HEK293 (cell line): ENCODE measurements around the gene HNRNPL.

Source experiments
- CTCF ChIA-PET: fragments of 350-600 bp; formaldehyde crosslinking; extraction: SDS; loops from one replicate; lab custom pipeline; 2021; ENCODE audit warnings: antibody characterized with exemption; lab: Yijun Ruan, JAX
- POLR2A ChIA-PET: fragments of 300-600 bp; formaldehyde crosslinking; extraction: SDS; loops from one replicate; lab custom pipeline; 2020; ENCODE audit warnings: antibody characterized with exemption, inconsistent platforms; lab: Yijun Ruan, JAX
- H3K27ac ChIP-seq: fragments of 200-500 bp; sonication (Bioruptor generic); 2 replicates; pipeline ENCODE4 v1.5.1; 2014; ENCODE audit warnings: low read depth, low read length, control low read depth, inconsistent platforms; ENCODE audit errors: extremely low read depth
- H3K36me3 ChIP-seq, 2 experiments: fragments of 200-500 bp in 1 of 2; sonication (Bioruptor generic) in 1 of 2; 1 replicate in 1 of 2; 2 replicates in 1 of 2; pipeline ENCODE4 v1.5.1; 2014 to 2017; ENCODE audit warnings: inconsistent platforms in 2 of 2, low read length in 2 of 2; ENCODE audit not compliant: control insufficient read depth in 2 of 2, insufficient read depth in 1 of 2
- H3K4me1 ChIP-seq: fragments of 200-500 bp; sonication (Bioruptor generic); 2 replicates; pipeline ENCODE4 v1.5.1; 2014; ENCODE audit warnings: mild to moderate bottlenecking, low read length, inconsistent platforms; ENCODE audit not compliant: control insufficient read depth, insufficient read depth
- H3K4me3 ChIP-seq: 2 replicates; pipeline ENCODE4 v1.5.1; 2011; ENCODE audit warnings: low read depth, mild to moderate bottlenecking, control low read depth, low read length, moderate library complexity
- H3K9me3 ChIP-seq: fragments of 200-500 bp; sonication (Bioruptor generic); 2 replicates; pipeline ENCODE4 v1.5.1; 2014; ENCODE audit warnings: low read depth, low read length, inconsistent platforms; ENCODE audit not compliant: control insufficient read depth, insufficient read depth
- REPIN1 ChIP-seq: fragments of 450-650 bp; formaldehyde crosslinking; IDR thresholded peaks from 2 replicates; pipeline ENCODE4 v1.5.1; 2017; ENCODE audit warnings: missing biosample characterization, missing genetic modification characterization, low read depth
- SP2 ChIP-seq: fragments of 450-650 bp; formaldehyde crosslinking; IDR thresholded peaks from 2 replicates; pipeline ENCODE4 v1.5.1; 2016; ENCODE audit warnings: missing biosample characterization, missing genetic modification characterization
- ZNF266 ChIP-seq: fragments of 450-650 bp; formaldehyde crosslinking; IDR thresholded peaks from 2 replicates; pipeline ENCODE4 v1.5.1; 2016; ENCODE audit warnings: missing biosample characterization, missing genetic modification characterization, low read depth
- ZNF501 ChIP-seq: fragments of 450-650 bp; formaldehyde crosslinking; IDR thresholded peaks from 2 replicates; pipeline ENCODE4 v1.5.1; 2016; ENCODE audit warnings: missing biosample characterization, missing genetic modification characterization
- ZNF76 ChIP-seq: fragments of 450-650 bp; formaldehyde crosslinking; IDR thresholded peaks from 2 replicates; pipeline ENCODE4; 2016; ENCODE audit warnings: low read depth, missing biosample characterization, missing genetic modification characterization, borderline replicate concordance
- TF ChIP-seq, protein P1 (sequence below): fragments of 450-650 bp; formaldehyde crosslinking; IDR thresholded peaks from 2 replicates; pipeline ENCODE4 v1.5.1; 2016; ENCODE audit warnings: missing biosample characterization, missing genetic modification characterization
- TF ChIP-seq, protein P2 (sequence below): fragments of 450-650 bp; formaldehyde crosslinking; IDR thresholded peaks from 2 replicates; pipeline ENCODE4 v1.5.1; 2017; ENCODE audit warnings: missing biosample characterization, missing genetic modification characterization
- TF ChIP-seq, protein P3 (sequence below): fragments of 450-650 bp; formaldehyde crosslinking; IDR thresholded peaks from 2 replicates; pipeline ENCODE4 v1.5.1; 2016; ENCODE audit warnings: missing biosample characterization, missing genetic modification characterization
- TF ChIP-seq, protein P4 (sequence below): fragments of 450-650 bp; formaldehyde crosslinking; IDR thresholded peaks from 2 replicates; pipeline ENCODE4 v1.5.1; 2016; ENCODE audit warnings: missing biosample characterization, missing genetic modification characterization
- TF ChIP-seq, protein P5 (sequence below): fragments of 450-650 bp; formaldehyde crosslinking; IDR thresholded peaks from 2 replicates; pipeline ENCODE4 v1.5.1; 2016; ENCODE audit warnings: missing biosample characterization, missing genetic modification characterization, borderline replicate concordance

Gene HNRNPL

DNA sequence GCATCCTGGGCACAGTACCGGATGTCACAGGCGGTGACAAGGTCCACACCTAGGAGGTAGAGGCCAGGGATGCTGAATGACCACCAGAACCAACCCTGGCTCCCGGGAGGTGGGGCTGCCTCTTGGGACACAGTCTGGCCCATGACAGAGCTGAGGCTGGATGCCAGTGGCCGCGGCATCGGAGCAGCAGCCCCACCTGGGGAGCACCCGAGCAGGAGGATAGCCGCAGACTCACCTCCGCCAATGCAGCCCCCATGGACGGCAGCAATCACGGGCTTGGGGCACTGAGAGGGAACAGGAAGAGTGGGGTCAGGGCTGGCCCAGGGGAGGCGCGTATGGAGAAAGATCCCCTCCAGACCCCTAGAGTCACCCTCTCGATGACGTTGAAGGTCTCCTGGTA lies 32.7 kb downstream of the HNRNPL start:
- peaks cover 7% of the 10 kb centered on the region for H3K4me1 ChIP-seq
- no peak for TF ChIP-seq ZNF266 (tag by site-specific recombination)
- TF ChIP-seq, protein P1, sequence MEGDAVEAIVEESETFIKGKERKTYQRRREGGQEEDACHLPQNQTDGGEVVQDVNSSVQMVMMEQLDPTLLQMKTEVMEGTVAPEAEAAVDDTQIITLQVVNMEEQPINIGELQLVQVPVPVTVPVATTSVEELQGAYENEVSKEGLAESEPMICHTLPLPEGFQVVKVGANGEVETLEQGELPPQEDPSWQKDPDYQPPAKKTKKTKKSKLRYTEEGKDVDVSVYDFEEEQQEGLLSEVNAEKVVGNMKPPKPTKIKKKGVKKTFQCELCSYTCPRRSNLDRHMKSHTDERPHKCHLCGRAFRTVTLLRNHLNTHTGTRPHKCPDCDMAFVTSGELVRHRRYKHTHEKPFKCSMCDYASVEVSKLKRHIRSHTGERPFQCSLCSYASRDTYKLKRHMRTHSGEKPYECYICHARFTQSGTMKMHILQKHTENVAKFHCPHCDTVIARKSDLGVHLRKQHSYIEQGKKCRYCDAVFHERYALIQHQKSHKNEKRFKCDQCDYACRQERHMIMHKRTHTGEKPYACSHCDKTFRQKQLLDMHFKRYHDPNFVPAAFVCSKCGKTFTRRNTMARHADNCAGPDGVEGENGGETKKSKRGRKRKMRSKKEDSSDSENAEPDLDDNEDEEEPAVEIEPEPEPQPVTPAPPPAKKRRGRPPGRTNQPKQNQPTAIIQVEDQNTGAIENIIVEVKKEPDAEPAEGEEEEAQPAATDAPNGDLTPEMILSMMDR, result no peak
- TF ChIP-seq, protein P2, sequence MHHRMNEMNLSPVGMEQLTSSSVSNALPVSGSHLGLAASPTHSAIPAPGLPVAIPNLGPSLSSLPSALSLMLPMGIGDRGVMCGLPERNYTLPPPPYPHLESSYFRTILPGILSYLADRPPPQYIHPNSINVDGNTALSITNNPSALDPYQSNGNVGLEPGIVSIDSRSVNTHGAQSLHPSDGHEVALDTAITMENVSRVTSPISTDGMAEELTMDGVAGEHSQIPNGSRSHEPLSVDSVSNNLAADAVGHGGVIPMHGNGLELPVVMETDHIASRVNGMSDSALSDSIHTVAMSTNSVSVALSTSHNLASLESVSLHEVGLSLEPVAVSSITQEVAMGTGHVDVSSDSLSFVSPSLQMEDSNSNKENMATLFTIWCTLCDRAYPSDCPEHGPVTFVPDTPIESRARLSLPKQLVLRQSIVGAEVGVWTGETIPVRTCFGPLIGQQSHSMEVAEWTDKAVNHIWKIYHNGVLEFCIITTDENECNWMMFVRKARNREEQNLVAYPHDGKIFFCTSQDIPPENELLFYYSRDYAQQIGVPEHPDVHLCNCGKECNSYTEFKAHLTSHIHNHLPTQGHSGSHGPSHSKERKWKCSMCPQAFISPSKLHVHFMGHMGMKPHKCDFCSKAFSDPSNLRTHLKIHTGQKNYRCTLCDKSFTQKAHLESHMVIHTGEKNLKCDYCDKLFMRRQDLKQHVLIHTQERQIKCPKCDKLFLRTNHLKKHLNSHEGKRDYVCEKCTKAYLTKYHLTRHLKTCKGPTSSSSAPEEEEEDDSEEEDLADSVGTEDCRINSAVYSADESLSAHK (tag by site-specific recombination), result no peak
- TF ChIP-seq, protein P3, sequence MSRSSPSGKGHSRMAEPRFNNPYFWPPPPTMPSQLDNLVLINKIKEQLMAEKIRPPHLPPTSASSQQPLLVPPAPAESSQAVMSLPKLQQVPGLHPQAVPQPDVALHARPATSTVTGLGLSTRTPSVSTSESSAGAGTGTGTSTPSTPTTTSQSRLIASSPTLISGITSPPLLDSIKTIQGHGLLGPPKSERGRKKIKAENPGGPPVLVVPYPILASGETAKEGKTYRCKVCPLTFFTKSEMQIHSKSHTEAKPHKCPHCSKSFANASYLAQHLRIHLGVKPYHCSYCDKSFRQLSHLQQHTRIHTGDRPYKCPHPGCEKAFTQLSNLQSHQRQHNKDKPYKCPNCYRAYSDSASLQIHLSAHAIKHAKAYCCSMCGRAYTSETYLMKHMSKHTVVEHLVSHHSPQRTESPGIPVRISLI (tag by site-specific recombination), result no peak
- POLR2A ChIA-PET, result no interaction called here
- no peaks in the 10 kb centered on the region for H3K9me3 ChIP-seq
- no peak overlapping the region for H3K27ac ChIP-seq
- H3K36me3 ChIP-seq, result peaks cover 19 to 24% of the 10 kb centered on the region in 2 experiments
- CTCF ChIA-PET, result interaction anchor here (0.5 to 0.8 kb wide), 3 partner anchors 16 to 78 kb away, joined by 3 to 5 read pairs (median 3); no protein-coding TSS in a partner anchor
- no peak overlapping the region for H3K4me3 ChIP-seq

DNA sequence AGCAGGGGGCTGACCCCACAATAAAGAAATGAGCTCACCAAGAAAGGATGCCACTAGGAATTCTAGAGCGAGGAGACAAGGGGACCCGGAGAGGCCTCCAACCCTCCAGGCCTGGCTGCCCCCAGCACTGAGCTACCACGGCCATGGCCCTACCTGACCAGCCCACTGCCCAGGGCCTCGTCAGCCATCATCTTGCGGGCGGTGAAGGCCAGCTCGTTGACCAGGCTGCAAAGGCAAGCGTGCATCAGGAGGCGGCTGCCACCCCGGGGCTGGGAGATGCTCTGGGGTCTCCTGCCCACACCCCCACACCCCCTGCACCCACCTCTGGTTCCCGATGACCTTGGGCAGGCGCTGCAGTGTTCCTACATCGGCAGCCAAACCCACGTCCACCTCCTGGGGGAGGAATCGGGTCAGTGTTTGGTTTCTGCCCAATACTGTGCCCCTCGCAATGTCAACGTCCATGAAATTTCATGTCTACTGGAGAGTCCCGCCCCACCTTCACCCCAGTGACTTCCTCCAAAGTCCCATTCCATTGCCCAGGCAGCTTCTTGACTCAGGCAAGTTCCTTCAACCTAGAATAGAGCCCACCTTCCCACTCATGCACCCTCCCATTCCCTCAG lies 33.5 kb downstream of the HNRNPL start:
- H3K27ac ChIP-seq, result no peak overlapping the region
- no peak overlapping the region for H3K4me3 ChIP-seq
- CTCF ChIA-PET, result interaction anchor here (0.6 kb wide), 1 partner anchor 182 kb away, joined by 3 read pairs; no protein-coding TSS in a partner anchor
- POLR2A ChIA-PET, result interaction anchor here (0.5 kb wide), 1 partner anchor 14 kb away, joined by 3 read pairs; no protein-coding TSS in a partner anchor
- H3K36me3 ChIP-seq, result peaks cover 19 to 24% of the 10 kb centered on the region in 2 experiments
- TF ChIP-seq SP2 (tag by site-specific recombination) (0 out of 2 replicates have a peak, but pooled peaks have one; percentile 8), ZNF76 (no peak), ZNF501 (tag by site-specific recombination) (no peak), REPIN1 (no peak)
- TF ChIP-seq, protein P4, sequence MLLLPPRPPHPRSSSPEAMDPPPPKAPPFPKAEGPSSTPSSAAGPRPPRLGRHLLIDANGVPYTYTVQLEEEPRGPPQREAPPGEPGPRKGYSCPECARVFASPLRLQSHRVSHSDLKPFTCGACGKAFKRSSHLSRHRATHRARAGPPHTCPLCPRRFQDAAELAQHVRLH (tag by site-specific recombination), result no peak
- TF ChIP-seq, protein P5, sequence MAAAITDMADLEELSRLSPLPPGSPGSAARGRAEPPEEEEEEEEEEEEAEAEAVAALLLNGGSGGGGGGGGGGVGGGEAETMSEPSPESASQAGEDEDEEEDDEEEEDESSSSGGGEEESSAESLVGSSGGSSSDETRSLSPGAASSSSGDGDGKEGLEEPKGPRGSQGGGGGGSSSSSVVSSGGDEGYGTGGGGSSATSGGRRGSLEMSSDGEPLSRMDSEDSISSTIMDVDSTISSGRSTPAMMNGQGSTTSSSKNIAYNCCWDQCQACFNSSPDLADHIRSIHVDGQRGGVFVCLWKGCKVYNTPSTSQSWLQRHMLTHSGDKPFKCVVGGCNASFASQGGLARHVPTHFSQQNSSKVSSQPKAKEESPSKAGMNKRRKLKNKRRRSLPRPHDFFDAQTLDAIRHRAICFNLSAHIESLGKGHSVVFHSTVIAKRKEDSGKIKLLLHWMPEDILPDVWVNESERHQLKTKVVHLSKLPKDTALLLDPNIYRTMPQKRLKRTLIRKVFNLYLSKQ (tag by site-specific recombination), result no peak
- peaks cover 7% of the 10 kb centered on the region for H3K4me1 ChIP-seq
- H3K9me3 ChIP-seq, result no peaks in the 10 kb centered on the region
